Hepatocyte (in vitro differentiated cells): ENCODE measurements around the gene ST3GAL5. TPM values are rescaled to one million over a fixed set of nuclear protein-coding genes. Genes with fewer than 3 reads are reported as not detected.

ENCODE experiments used
- DNase-seq: peaks from one replicate; pipeline ENCODE4 v3.0.0-alpha.2; 2016; ENCODE audit warnings: low spot score
- H2AFZ ChIP-seq: fragments of 200-600 bp; sonication (generic); 2 replicates; pipeline ENCODE4 v1.6.0; 2016; ENCODE audit warnings: antibody characterized with exemption, mild to moderate bottlenecking
- H3K27ac ChIP-seq: fragments of 200-600 bp; sonication (generic); 2 replicates; pipeline ENCODE4 v1.5.1; 2016; ENCODE audit warnings: mild to moderate bottlenecking
- H3K27me3 ChIP-seq: fragments of 200-600 bp; sonication (generic); 2 replicates; pipeline ENCODE4 v1.6.1; 2016
- H3K36me3 ChIP-seq: fragments of 200-600 bp; sonication (generic); replicated peaks from 2 replicates; pipeline ENCODE4 v1.5.1; 2016; ENCODE audit warnings: low read depth; ENCODE audit not compliant: insufficient read depth
- H3K4me1 ChIP-seq: fragments of 200-600 bp; sonication (generic); 2 replicates; pipeline ENCODE4 v1.5.1; 2016; ENCODE audit warnings: mild to moderate bottlenecking, moderate library complexity; ENCODE audit not compliant: insufficient read depth
- H3K4me2 ChIP-seq: fragments of 200-600 bp; sonication (generic); 2 replicates; pipeline ENCODE4 v1.6.0; 2016
- H3K4me3 ChIP-seq: fragments of 200-600 bp; sonication (generic); 2 replicates; pipeline ENCODE4 v1.5.1; 2016; ENCODE audit warnings: mild to moderate bottlenecking
- H3K79me2 ChIP-seq: fragments of 200-600 bp; sonication (generic); 2 replicates; pipeline ENCODE4 v1.6.0; 2017; ENCODE audit warnings: mild to moderate bottlenecking
- H3K9me2 ChIP-seq: fragments of 200-600 bp; sonication (generic); replicated peaks from 2 replicates; pipeline ENCODE4 v1.6.0; 2017; ENCODE audit warnings: mild to moderate bottlenecking; ENCODE audit not compliant: insufficient read depth
- H3K9me3 ChIP-seq: fragments of 200-600 bp; sonication (generic); 2 replicates; pipeline ENCODE4 v1.5.1; 2016; ENCODE audit warnings: low read depth, mild to moderate bottlenecking
- H4K20me1 ChIP-seq: fragments of 200-600 bp; sonication (generic); 2 replicates; pipeline ENCODE4 v1.6.0; 2016; ENCODE audit warnings: mild to moderate bottlenecking; ENCODE audit not compliant: insufficient read depth, poor library complexity, severe bottlenecking
- CTCF ChIP-seq: fragments of 200-600 bp; sonication (generic); IDR thresholded peaks from 2 replicates; pipeline ENCODE4 v1.5.1; 2016; ENCODE audit warnings: antibody characterized with exemption, mild to moderate bottlenecking; ENCODE audit not compliant: poor library complexity
- EZH2 ChIP-seq: fragments of 200-600 bp; sonication (generic); IDR thresholded peaks from 2 replicates; pipeline ENCODE4 v1.6.1; 2016; ENCODE audit warnings: antibody characterized with exemption, mild to moderate bottlenecking, borderline replicate concordance
- EZH2phosphoT487 ChIP-seq: fragments of 200-600 bp; sonication (generic); IDR thresholded peaks from one replicate; pipeline ENCODE4 v1.6.1; 2018; ENCODE audit warnings: antibody characterized with exemption, mild to moderate bottlenecking, low read depth, moderate library complexity; ENCODE audit not compliant: unreplicated experiment, severe bottlenecking
- WGBS: methylation state at CpG from one replicate; pipeline ENCODE4 v1.1.6; 2016; ENCODE audit warnings: low lambda C conversion rate; ENCODE audit errors: missing lambda C conversion rate; 5-methylcytosine and 5-hydroxymethylcytosine counted together
- polyA plus RNA-seq: library from polyadenylated mRNA; unstranded; fragments of >200 nt; fragmentation: Nextera tagmentation; extraction: Ambion mirVana; gene quantifications from 2 replicates; pipeline ENCODE4 v1.2.1, GENCODE V29; 2016
- total RNA-seq: library from RNA; depleted of rRNA; stranded (reverse); fragments of >200 nt; gene quantifications from 2 replicates; pipeline ENCODE4 v1.2.3, GENCODE V29; 2014

ST3GAL5 gene
- total and polyA plus RNA-seq, 2 experiments from 2014 or later, result 24.7 to 25.6 TPM

GRCh38 chr2:85790032-85790431 lies 98.8 kb downstream of the ST3GAL5 start:
- Histone ChIP-seq H3K9me2 (no peaks in the 10 kb centered on the region), H2AFZ (no peak overlapping the region), H3K4me3 (no peak overlapping the region), H3K4me2 (no peak overlapping the region), H3K36me3 (no peaks in the 10 kb centered on the region), H3K27me3 (no peaks in the 10 kb centered on the region), H3K4me1 (peaks cover 40% of the 10 kb centered on the region), H4K20me1 (no peaks in the 10 kb centered on the region), H3K9me3 (no peaks in the 10 kb centered on the region), H3K79me2 (no peaks in the 10 kb centered on the region), H3K27ac (no peak overlapping the region)
- 86% methylated on average over 4 of the region's 4 CpGs for whole genome bisulfite sequencing
- DNase-seq, result no peak
- no peak for TF ChIP-seq CTCF
- TF ChIP-seq EZH2phosphoT487, result no peak
- TF ChIP-seq EZH2, result no peak

GRCh38 chr2:85789271-85789670 lies 99.5 kb downstream of the ST3GAL5 start:
- 97% methylated on average over 5 of the region's 5 CpGs for WGBS

GRCh38 chr2:85788603-85789002 lies 100.2 kb downstream of the ST3GAL5 start:
- peaks cover 26% of the 10 kb centered on the region for H3K4me1 ChIP-seq
- H3K79me2 ChIP-seq, result no peaks in the 10 kb centered on the region
- TF ChIP-seq EZH2phosphoT487 (no peak), CTCF (no peak), EZH2 (no peak)
- 97% methylated on average over 3 of the region's 3 CpGs for WGBS
- no peak overlapping the region for H3K27ac ChIP-seq
- DNase-seq, result no peak
- no peak overlapping the region for H3K4me3 ChIP-seq
- no peaks in the 10 kb centered on the region for H3K9me2 ChIP-seq
- no peak overlapping the region for H2AFZ ChIP-seq
- no peaks in the 10 kb centered on the region for H3K9me3 ChIP-seq
- no peaks in the 10 kb centered on the region for H3K27me3 ChIP-seq
- H4K20me1 ChIP-seq, result no peaks in the 10 kb centered on the region
- no peak overlapping the region for H3K4me2 ChIP-seq
- no peaks in the 10 kb centered on the region for H3K36me3 ChIP-seq

More at GRCh38 chr2:85789271-85789670, 99.5 kb downstream of the ST3GAL5 start:
- TF ChIP-seq CTCF (no peak), EZH2phosphoT487 (no peak), EZH2 (no peak)
- Histone ChIP-seq H2AFZ (no peak overlapping the region), H3K27me3 (no peaks in the 10 kb centered on the region), H3K9me3 (no peaks in the 10 kb centered on the region), H3K79me2 (no peaks in the 10 kb centered on the region), H4K20me1 (no peaks in the 10 kb centered on the region), H3K4me3 (no peak overlapping the region), H3K27ac (no peak overlapping the region), H3K9me2 (no peaks in the 10 kb centered on the region), H3K4me2 (no peak overlapping the region), H3K36me3 (no peaks in the 10 kb centered on the region), H3K4me1 (peaks cover 32% of the 10 kb centered on the region)
- DNase-seq, result no peak

GRCh38 chr2:85787981-85788340 lies 100.8 kb downstream of the ST3GAL5 start:
- H2AFZ ChIP-seq, result no peak overlapping the region
- no peaks in the 10 kb centered on the region for H3K36me3 ChIP-seq
- no peak overlapping the region for H3K4me2 ChIP-seq
- WGBS, result 88% methylated on average over 6 of the region's 6 CpGs
- H3K27ac ChIP-seq, result no peak overlapping the region
- TF ChIP-seq CTCF (no peak), EZH2 (no peak), EZH2phosphoT487 (no peak)
- H3K79me2 ChIP-seq, result no peaks in the 10 kb centered on the region
- DNase-seq, result no peak
- no peaks in the 10 kb centered on the region for H4K20me1 ChIP-seq
- H3K4me1 ChIP-seq, result peaks cover 19% of the 10 kb centered on the region
- H3K9me3 ChIP-seq, result no peaks in the 10 kb centered on the region
- H3K27me3 ChIP-seq, result no peaks in the 10 kb centered on the region
- no peak overlapping the region for H3K4me3 ChIP-seq
- H3K9me2 ChIP-seq, result no peaks in the 10 kb centered on the region
